22Rv1 (cell line): ENCODE measurements around the gene PNPO.

Experiments used
- ZFX ChIP-seq: fragments of 450-650 bp; IDR thresholded peaks from 2 replicates; pipeline ENCODE4 v1.6.1; 2017; ENCODE audit warnings: antibody characterized with exemption, borderline replicate concordance
- TF ChIP-seq, protein P1 (sequence below): fragments of 450-650 bp; IDR thresholded peaks from 2 replicates; pipeline ENCODE4 v1.5.1; 2017; ENCODE audit warnings: mild to moderate bottlenecking

DNA sequence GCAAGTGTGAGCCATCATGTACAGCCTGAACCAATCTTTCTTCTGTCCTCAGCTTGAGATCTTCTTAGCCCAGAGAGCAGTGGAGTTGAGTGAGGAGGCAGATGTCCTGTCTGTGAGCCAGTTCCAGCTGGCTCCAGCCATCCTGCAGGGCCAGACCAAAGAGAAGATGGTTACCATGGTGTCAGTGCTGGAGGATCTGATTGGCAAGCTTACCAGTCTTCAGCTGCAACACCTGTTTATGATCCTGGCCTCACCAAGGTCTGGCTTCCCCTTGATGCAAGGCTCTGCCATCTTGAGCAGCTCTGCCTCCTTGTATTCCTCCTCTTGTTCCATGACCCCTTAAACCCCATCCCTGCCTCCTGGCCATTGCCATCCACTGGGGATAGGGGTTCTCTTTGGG lies 39.2 kb downstream of the PNPO start:
- TF ChIP-seq, protein P1, sequence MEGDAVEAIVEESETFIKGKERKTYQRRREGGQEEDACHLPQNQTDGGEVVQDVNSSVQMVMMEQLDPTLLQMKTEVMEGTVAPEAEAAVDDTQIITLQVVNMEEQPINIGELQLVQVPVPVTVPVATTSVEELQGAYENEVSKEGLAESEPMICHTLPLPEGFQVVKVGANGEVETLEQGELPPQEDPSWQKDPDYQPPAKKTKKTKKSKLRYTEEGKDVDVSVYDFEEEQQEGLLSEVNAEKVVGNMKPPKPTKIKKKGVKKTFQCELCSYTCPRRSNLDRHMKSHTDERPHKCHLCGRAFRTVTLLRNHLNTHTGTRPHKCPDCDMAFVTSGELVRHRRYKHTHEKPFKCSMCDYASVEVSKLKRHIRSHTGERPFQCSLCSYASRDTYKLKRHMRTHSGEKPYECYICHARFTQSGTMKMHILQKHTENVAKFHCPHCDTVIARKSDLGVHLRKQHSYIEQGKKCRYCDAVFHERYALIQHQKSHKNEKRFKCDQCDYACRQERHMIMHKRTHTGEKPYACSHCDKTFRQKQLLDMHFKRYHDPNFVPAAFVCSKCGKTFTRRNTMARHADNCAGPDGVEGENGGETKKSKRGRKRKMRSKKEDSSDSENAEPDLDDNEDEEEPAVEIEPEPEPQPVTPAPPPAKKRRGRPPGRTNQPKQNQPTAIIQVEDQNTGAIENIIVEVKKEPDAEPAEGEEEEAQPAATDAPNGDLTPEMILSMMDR = no peak
- TF ChIP-seq ZFX = no peak
